K562 (cell line): ENCODE results near the gene KCNC4. TPM values are rescaled to one million over a fixed set of nuclear protein-coding genes. Genes with fewer than 3 reads are reported as not detected.

Experiments
- ATAC-seq: fragments of 200-7000 bp; cut with Tn5 transposase; 3 replicates; pipeline ENCODE4 v1.9.1; 2020; ENCODE audit warnings: moderate library complexity
- BruUV-seq: library from RNA; stranded (reverse); fragments of 400-500 nt; replicated peaks from 2 replicates; lab custom pipeline; 2021; lab: Mats Ljungman, UMichigan
- CTCF ChIA-PET: fragments of 300-600 bp; formaldehyde crosslinking; extraction: SDS; loops from one replicate; lab custom pipeline; 2021; ENCODE audit warnings: low intra/inter-chr PET ratio; lab: Yijun Ruan, JAX
- POLR2A ChIA-PET: fragments of 300-600, 350-650 bp; sonication (Branson Sonifier 250); formaldehyde crosslinking; extraction: SDS; loops from one replicate; lab custom pipeline; 2021; ENCODE audit warnings: antibody characterized with exemption, inconsistent platforms; lab: Yijun Ruan, JAX
- DNase-seq, 4 experiments: peaks; one replicate each; pipeline versions ENCODE4 v3.0.0 to v3.0.0-alpha.2; 2011 to 2018; ENCODE audit warnings: low spot score in 3 of 4, mixed read lengths in 3 of 4; ENCODE audit errors: extremely low read depth in 1 of 4
- FAIRE-seq: peaks from 2 replicates; lab custom pipeline; 2011; peaks lifted over from hg19 to GRCh38; lab: Jason Lieb, UNC
- H2AFZ ChIP-seq: 2 replicates; pipeline ENCODE4 v1.6.0; 2011; ENCODE audit warnings: low read depth, low read length, control low read depth, inconsistent platforms
- H3K27ac ChIP-seq: fragments of 200-600 bp; 3 replicates; pipeline ENCODE4 v1.8.0; 2011; ENCODE audit warnings: low read depth, mild to moderate bottlenecking, control low read depth, inconsistent platforms, low read length, moderate library complexity, mixed read lengths; ENCODE audit errors: extremely low read depth
- H3K27me3 ChIP-seq, 2 experiments: fragments of 300-600 bp in 1 of 2; 2 replicates in 1 of 2; 3 replicates in 1 of 2; pipeline versions ENCODE4 v1.6.0 to v1.8.0; 2011; ENCODE audit warnings: inconsistent platforms in 2 of 2, low read length in 2 of 2, mild to moderate bottlenecking in 1 of 2, mixed read lengths in 1 of 2, moderate library complexity in 1 of 2; ENCODE audit not compliant: control insufficient read depth in 2 of 2, insufficient read depth in 2 of 2
- H3K36me3 ChIP-seq: fragments of 300-600 bp; 3 replicates; pipeline ENCODE4 v1.8.0; 2011; ENCODE audit warnings: mild to moderate bottlenecking, low read length, inconsistent platforms; ENCODE audit not compliant: control insufficient read depth, insufficient read depth
- H3K4me1 ChIP-seq, 2 experiments: fragments of 200-600 bp in 1 of 2; replicated peaks in 1 of 2; 2 replicates in 1 of 2; 3 replicates in 1 of 2; pipeline versions ENCODE4 v1.5.1 to v1.8.0; 2011; ENCODE audit warnings: inconsistent platforms in 2 of 2, low read length in 2 of 2, mild to moderate bottlenecking in 1 of 2, mixed read lengths in 1 of 2, moderate library complexity in 1 of 2; ENCODE audit not compliant: control insufficient read depth in 2 of 2, insufficient read depth in 2 of 2
- H3K4me2 ChIP-seq: 2 replicates; pipeline ENCODE4 v1.6.1; 2011; ENCODE audit warnings: low read length, control low read depth, inconsistent platforms, mixed read lengths; ENCODE audit not compliant: insufficient read depth
- H3K4me3 ChIP-seq: fragments of 200-600 bp; sonication (generic), shearing (Covaris generic); 2 replicates; pipeline ENCODE4 v1.5.1; 2016; ENCODE audit warnings: control low read depth, inconsistent platforms
- H3K79me2 ChIP-seq: fragments of 200-600 bp; 3 replicates; pipeline ENCODE4 v1.8.0; 2011; ENCODE audit warnings: low read length, inconsistent platforms; ENCODE audit not compliant: control insufficient read depth, insufficient read depth
- H3K9ac ChIP-seq, 2 experiments: 2 replicates each; pipeline versions ENCODE4 v1.6.0 to v1.6.1; 2011; ENCODE audit warnings: low read depth in 2 of 2, low read length in 2 of 2, control low read depth in 1 of 2, inconsistent platforms in 1 of 2, mild to moderate bottlenecking in 1 of 2, mixed read lengths in 1 of 2; ENCODE audit not compliant: insufficient read depth in 1 of 2
- H3K9me1 ChIP-seq: one replicate; pipeline ENCODE4 v1.6.0; 2011; ENCODE audit warnings: inconsistent platforms, mild to moderate bottlenecking, low read length, moderate library complexity; ENCODE audit not compliant: control insufficient read depth, insufficient read depth
- H3K9me3 ChIP-seq: replicated peaks from 2 replicates; pipeline ENCODE4 v1.5.1; 2011; ENCODE audit warnings: low read depth, low read length, inconsistent platforms; ENCODE audit not compliant: control insufficient read depth, insufficient read depth
- H4K20me1 ChIP-seq: replicated peaks from 2 replicates; pipeline ENCODE4 v1.6.1; 2011; ENCODE audit warnings: low read length, inconsistent platforms, mixed read lengths; ENCODE audit not compliant: control insufficient read depth, insufficient read depth
- TCF3 ChIP-seq: sonication (generic); formaldehyde crosslinking; IDR thresholded peaks from 2 replicates; pipeline ENCODE4 v1.4.0; 2020; ENCODE audit warnings: mild to moderate bottlenecking, missing genetic modification reagents
- TFE3 ChIP-seq: fragments of 450-650 bp; formaldehyde crosslinking; IDR thresholded peaks from 2 replicates; pipeline ENCODE4 v1.4.0; 2020; ENCODE audit warnings: mild to moderate bottlenecking, mixed read lengths
- USF2 ChIP-seq: sonication (generic); formaldehyde crosslinking; IDR thresholded peaks from 2 replicates; pipeline ENCODE4 v1.5.0; 2020; ENCODE audit warnings: missing genetic modification reagents
- WHSC1 ChIP-seq: IDR thresholded peaks from one replicate; pipeline ENCODE4 v1.6.1; 2012; ENCODE audit warnings: low read length, control low read depth, inconsistent platforms
- ZNF277 ChIP-seq: fragments of 250-450 bp; sonication (Bioruptor Pico); IDR thresholded peaks from 2 replicates; pipeline ENCODE4 v1.8.0; 2022; ENCODE audit warnings: inconsistent platforms, mild to moderate bottlenecking, moderate library complexity, borderline replicate concordance
- WGBS: fragments of 100-300 bp; shearing (Covaris generic); methylation state at CpG from one replicate; pipeline ENCODE4 v1.1.6; 2016; ENCODE audit warnings: low coverage, mixed read lengths; ENCODE audit not compliant: insufficient coverage; ENCODE audit errors: missing lambda C conversion rate; 5-methylcytosine and 5-hydroxymethylcytosine counted together
- in situ Hi-C: fragments of 300-500 bp; cut with MboI; formaldehyde crosslinking; loops from 4 replicates; pipeline ENCODE4 v1.15.0; 2018; ENCODE audit warnings: inconsistent platforms, mixed read lengths
- intact Hi-C: fragments of 100-400 bp; cut with micrococcal nuclease; formaldehyde crosslinking; loops from 2 replicates; pipeline ENCODE4 v1.14.2; 2022
- polyA plus RNA-seq, 8 experiments: library from polyadenylated mRNA; depleted of rRNA in 4 of 8; stranded (reverse) in 5 of 8; unstranded in 3 of 8; fragments of >200 nt; fragmentation: Nextera tagmentation in 2 of 8; fragmentation: Illumina TruSeq in 1 of 8; extraction: Ambion mirVana in 2 of 8; extraction: Trizol in 1 of 8; gene quantifications; 2 replicates each; pipeline versions ENCODE4 v1.2.1 to v1.2.3, GENCODE V29; 2011 to 2014; ENCODE audit warnings: inconsistent platforms in 1 of 8, missing spikeins in 1 of 8
- total RNA-seq, 7 experiments: library from RNA; depleted of rRNA in 6 of 7; stranded (reverse); fragments of >200 nt in 6 of 7; fragmentation: Illumina TruSeq in 2 of 7; extraction: Trizol in 2 of 7; gene quantifications; 2 replicates each; pipeline versions ENCODE4 v1.2.1 to v1.2.3, GENCODE V29; 2011 to 2021; ENCODE audit warnings: low replicate concordance in 1 of 7

KCNC4 gene
- total and polyA plus RNA-seq, 9 of the 15 experiments (the other 6 are each of a cell fraction or from before 2014, with no cell fraction given): 0.07 to 1.8 (median 0.73) TPM

- no peak for TF ChIP-seq ZNF277 (CRISPR knock-in tag)
- TF ChIP-seq USF2 (CRISPR knock-in tag): no peak
- no peak for TF ChIP-seq TCF3 (CRISPR knock-in tag)
Measured at GRCh38 chr1:110249256-110249655, 39.1 kb downstream of the KCNC4 start (continued).

- Histone ChIP-seq H4K20me1 (0 out of 2 replicates have a peak, but pooled peaks cover 1% of the 10 kb centered on the region), H2AFZ (no peak overlapping the region), H3K4me1 (no peaks in the 10 kb centered on the region), H3K79me2 (no peaks in the 10 kb centered on the region), H3K9me1 (no peaks in the 10 kb centered on the region), H3K36me3 (no peaks in the 10 kb centered on the region), H3K9me3 (no peaks in the 10 kb centered on the region), H3K27ac (no peak overlapping the region), H3K27me3 (peaks cover 27 to 48% of the 10 kb centered on the region in 2 experiments), H3K4me3 (no peak overlapping the region), H3K4me2 (no peak overlapping the region), H3K9ac (no peak overlapping the region)
- ATAC-seq (no peak), FAIRE-seq (no peak), DNase-seq (no peak)
- no peak for TF ChIP-seq TFE3 (CRISPR knock-in tag)
- no peak for TF ChIP-seq WHSC1
- in situ Hi-C loops (no loop called here), intact Hi-C loops (no loop called here)
- ChIA-PET CTCF (no interaction called here), POLR2A (interaction anchor here (0.6 to 1.3 kb wide), 3 partner anchors 42 to 166 kb away, joined by 3 to 5 read pairs (median 4); no protein-coding TSS in a partner anchor)
- no TSS peak for BruUV-seq
- 0% methylated on average over 4 of the region's 4 CpGs for WGBS
Measured at GRCh38 chr1:110250008-110250407, 39.9 kb downstream of the KCNC4 start.
